Adrenal gland (tissue), 5 donors: ENCODE results near the gene SELENOO.

Experiments used
- CTCF ChIP-seq, 6 experiments: fragments of 450-650 bp in 4 of 6; fragments of 200-600 bp in 2 of 6; sonication (generic) in 1 of 6; IDR thresholded peaks; 1 replicate in 5 of 6; 2 replicates in 1 of 6; pipeline versions ENCODE4 v1.5.1 to v1.8.0; 2016 to 2021; ENCODE audit warnings: antibody characterized with exemption in 6 of 6, mild to moderate bottlenecking in 2 of 6, moderate library complexity in 1 of 6
- POLR2A ChIP-seq, 2 donors: fragments of 450-650 bp; IDR thresholded peaks; one replicate each; pipeline ENCODE4 v1.6.1; 2017; ENCODE audit warnings: antibody characterized with exemption in 2 of 2, mild to moderate bottlenecking in 2 of 2, moderate library complexity in 1 of 2
- donor health status: DM: no; HTN: no; CAD: no.

DNA sequence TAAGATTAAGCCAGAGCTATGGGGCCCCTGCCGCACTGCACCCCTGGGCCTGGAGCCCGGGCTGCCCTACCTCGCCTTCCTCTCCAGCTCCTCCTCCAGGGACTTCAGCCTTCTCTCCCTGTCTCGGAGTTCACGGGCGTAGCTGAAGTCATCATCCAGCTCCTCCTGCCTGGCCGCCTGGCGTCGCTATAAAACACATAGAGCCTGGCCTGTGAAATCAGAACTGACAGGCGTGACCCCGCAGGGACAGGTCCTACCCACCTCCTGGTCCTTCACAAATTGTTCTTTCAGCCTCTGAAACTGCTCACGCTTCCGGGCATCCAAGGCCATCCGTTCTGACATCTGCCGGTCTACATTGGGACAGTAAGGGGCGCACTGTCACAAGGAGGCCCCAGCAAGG lies 23.3 kb downstream of the SELENOO start:
- TF ChIP-seq CTCF (IDR thresholded peaks at IDR 0.05) = no peak
- TF ChIP-seq POLR2A (IDR thresholded peaks at IDR 0.05) = no peak
